ENCODE data around the gene IMPG1.

IMPG1 gene

GRCh38 chr6:75993236-75994162 is 79.0 kb downstream of the IMPG1 start:
- H3K27ac ChIP-seq = no peak overlapping the region
- TF ChIP-seq ZFX (IDR thresholded peaks at IDR 0.05) = no peak
- TF ChIP-seq CTCF (conservative IDR thresholded peaks at IDR 0.05) = no peak

DNA sequence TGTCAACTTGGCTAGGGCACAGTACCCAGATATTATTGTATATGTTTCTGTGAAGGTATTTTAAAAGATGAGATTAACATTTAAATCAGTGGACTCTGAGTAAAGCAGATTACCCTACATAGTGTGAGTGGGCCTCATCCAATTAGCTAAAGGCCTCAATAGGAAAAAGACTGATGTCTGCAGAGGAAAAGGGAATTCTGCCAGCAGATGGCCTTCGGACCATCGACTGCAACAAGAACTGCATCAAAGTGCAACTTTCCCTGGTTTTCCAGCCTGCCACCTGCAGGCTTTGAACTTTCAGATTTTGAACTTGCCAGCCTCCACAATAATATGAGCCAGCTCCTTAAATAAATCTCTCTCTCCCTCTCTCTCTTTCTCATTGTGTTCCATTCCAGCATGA is 80.5 kb downstream of the IMPG1 start:
- TF ChIP-seq CTCF (conservative IDR thresholded peaks at IDR 0.05) = no peak
- TF ChIP-seq ZFX (IDR thresholded peaks at IDR 0.05) = no peak
- H3K27ac ChIP-seq = no peak overlapping the region

- no peak for TF ChIP-seq ZFX (IDR thresholded peaks at IDR 0.05)
- TF ChIP-seq CTCF (conservative IDR thresholded peaks at IDR 0.05) = no peak
- no peak overlapping the region for H3K27ac ChIP-seq
Observed at GRCh38 chr6:75986935-75987334, 85.5 kb downstream of the IMPG1 start.

DNA sequence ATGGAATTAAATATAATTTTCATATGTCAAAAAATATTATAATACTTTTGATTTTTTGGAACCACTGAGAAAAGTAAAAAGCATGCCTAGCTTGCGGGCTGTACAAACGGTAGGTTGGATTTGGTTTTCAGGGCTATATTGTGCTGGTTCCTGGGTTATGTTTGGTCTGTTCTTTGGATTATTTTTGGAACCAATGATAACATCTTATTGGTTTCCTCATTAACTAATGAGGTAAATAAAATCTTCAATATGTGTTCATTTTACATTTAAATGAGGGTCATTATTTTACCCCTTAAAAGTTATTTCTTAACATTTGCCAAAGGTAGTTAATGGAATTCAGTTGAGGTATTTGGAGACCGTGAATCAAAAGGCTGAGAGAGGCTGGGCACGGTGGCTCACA is 96.6 kb downstream of the IMPG1 start:
- no peak overlapping the region for H3K27ac ChIP-seq
- TF ChIP-seq ZFX (IDR thresholded peaks at IDR 0.05) (no peak), CTCF (conservative IDR thresholded peaks at IDR 0.05) (no peak)

DNA sequence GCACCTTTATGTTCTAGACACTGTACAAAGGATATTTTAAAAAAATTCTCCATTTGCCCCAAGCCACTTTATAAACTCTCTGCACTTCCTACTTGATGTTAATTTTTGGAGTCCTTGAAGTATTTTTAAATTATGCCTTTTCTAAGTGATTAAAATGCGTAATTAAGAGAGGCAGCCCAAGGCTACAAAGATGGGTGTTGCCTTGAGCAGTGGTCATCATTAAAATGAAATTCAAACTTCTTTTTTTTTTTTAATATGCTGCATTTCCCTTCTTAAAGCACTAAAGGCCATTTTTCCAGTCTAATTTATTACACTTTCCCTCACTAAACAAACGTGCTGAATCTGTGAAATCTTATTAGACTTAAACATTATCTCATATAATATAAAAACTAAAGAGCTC is 102.4 kb downstream of the IMPG1 start:
- H3K27ac ChIP-seq = no peak overlapping the region
- TF ChIP-seq ZFX (IDR thresholded peaks at IDR 0.05) (no peak), CTCF (conservative IDR thresholded peaks at IDR 0.05) (no peak)

DNA sequence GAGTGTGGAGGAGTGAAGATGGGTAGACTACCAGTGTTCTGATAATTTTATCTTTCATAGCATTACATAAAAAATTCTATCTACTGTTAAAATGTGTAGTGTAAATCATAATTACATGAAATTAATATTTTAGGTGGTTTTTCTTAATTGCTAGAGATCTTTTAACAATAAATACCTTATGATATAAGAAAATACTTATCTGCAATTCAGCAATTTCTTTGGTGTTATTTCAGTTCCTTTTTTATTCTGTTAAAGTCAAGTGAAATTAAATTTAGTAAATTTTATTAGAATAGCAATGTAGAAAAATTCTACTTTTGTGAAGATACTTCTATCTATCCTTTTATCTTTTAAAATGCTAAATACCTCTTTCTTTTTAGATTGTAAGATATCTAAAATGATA is 104.3 kb downstream of the IMPG1 start:
- H3K27ac ChIP-seq = no peak overlapping the region
- no peak for TF ChIP-seq CTCF (conservative IDR thresholded peaks at IDR 0.05)

- no peak overlapping the region for H3K27ac ChIP-seq
- no peak for TF ChIP-seq CTCF (conservative IDR thresholded peaks at IDR 0.05)
- TF ChIP-seq ZFX (IDR thresholded peaks at IDR 0.05) = no peak
Observed at GRCh38 chr6:75963569-75963968, 108.9 kb downstream of the IMPG1 start.
